Stimulated activated CD4-positive, alpha-beta T cell treated with anti-CD3 and anti-CD28 coated beads, Interleukin-15, amount 100 ng/mL, for 1 hour (primary cell): ENCODE measurements around the gene SCT.
"Not testable (repeated sequence)": the region's sequence is repeated elsewhere in the genome, so short reads cannot be mapped to it uniquely, and the experiment has no call there.

Experiments used
- DNase-seq, 2 donors: peaks; one replicate each; pipeline ENCODE4 v3.0.0-alpha.2; 2020; ENCODE audit warnings: low read depth in 1 of 2, low spot score in 1 of 2

The SCT gene, protein sequence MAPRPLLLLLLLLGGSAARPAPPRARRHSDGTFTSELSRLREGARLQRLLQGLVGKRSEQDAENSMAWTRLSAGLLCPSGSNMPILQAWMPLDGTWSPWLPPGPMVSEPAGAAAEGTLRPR

GRCh38 chr11:626475-627307, at the start of gene SCT:
Gene SCT, minus strand, starts transcription at chr11:627181. Its CDS starts 38 bp downstream, at chr11:627143.
- DNase-seq, result no peak

- no peak for DNase-seq
Measured at GRCh38 chr11:674406-674805, 47.4 kb upstream of the SCT start.

DNA sequence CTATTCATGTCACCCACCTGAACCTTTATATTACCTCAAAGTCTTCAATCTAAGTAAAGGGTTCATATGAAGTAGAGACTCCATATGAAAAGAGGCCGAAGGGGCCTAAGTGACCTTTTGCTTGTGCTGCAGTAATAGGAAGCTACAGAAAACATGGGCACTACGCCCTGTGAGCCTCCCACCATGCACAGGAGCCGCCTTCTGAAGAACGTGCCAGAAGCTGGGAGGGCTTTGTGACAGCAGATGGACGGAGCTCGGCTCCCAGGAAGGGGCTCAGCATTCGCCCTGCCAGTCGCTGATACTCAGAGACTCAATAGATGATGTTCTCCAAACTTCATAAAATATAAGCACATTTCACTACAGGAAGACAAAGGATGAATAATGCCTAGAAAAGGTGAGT, 46.9 kb upstream of the SCT start:
- no peak for DNase-seq

DNA sequence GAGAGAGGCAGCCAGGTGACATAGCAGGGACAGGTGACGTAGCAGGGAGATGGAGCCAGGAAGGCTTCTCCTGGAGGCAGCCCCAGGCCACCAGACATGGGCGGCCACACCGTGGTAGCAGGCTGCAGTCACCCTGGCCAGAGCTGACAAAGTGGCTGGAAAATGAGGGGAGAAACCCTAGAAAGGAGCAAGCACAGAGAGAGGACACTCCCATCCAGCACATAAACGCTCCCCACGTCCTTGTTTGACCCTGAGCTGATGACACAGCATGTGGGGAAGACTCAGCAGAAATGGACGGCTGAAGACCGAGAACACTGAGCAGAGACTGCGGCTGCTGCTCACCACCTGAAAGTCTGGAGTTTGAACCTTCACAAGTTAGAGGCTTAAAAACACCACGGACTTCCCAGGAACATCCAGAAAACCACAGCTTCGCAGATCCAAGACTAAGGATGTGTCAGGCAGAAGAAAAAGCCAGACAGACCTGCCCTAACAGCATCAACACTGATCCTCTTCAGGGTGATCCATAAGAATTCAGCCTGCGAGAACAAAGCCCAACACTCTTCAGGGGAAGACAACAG, 38.8 kb upstream of the SCT start:
- no peak for DNase-seq

- DNase-seq, result no peak
Measured at GRCh38 chr11:665062-665703, 38.2 kb upstream of the SCT start.

- DNase-seq, result no peak
Measured at GRCh38 chr11:662689-663274, 35.8 kb upstream of the SCT start.

DNA sequence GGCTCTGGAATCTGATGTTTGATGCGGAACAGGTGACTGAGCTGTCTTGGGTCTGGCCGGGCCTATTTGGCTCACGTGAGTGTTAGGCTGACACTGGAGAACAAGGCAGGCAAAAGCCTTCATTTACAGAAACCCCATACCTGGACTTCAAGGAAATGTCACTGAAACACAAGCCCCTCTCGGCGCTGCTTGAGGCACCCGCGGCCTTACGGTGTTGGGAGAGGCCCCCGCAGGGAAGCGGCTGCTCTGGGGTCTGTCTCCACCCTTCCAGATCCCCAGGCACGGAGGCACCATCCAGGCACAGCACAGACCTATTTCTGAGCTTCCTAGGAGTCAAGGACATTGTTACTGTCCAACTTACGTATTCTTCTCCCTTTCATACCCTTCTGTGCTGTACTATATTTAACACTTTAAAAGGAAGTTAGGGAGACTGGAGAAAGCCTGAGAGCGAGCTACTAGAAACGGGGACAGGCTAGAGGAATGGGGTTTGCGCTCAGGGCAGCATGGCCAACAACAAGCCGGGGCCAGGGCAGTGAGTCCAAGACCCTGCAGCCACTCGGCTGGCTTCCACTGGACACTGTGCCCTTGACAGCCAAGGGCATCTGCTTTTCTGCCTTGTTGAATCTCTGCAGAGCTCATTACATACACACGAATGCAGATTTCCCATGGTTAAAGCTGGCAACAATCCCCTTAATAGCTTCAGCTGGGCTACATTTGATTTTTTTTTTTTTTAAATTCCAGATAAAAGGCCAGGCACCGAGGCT, 33.9 kb upstream of the SCT start:
- no peak for DNase-seq

- no peak for DNase-seq
Measured at GRCh38 chr11:660281-660680, 33.3 kb upstream of the SCT start.

GRCh38 chr11:659532-660085, 32.6 kb upstream of the SCT start:
- no peak for DNase-seq

- DNase-seq, result no peak
Measured at GRCh38 chr11:657691-658126, 30.7 kb upstream of the SCT start.

DNA sequence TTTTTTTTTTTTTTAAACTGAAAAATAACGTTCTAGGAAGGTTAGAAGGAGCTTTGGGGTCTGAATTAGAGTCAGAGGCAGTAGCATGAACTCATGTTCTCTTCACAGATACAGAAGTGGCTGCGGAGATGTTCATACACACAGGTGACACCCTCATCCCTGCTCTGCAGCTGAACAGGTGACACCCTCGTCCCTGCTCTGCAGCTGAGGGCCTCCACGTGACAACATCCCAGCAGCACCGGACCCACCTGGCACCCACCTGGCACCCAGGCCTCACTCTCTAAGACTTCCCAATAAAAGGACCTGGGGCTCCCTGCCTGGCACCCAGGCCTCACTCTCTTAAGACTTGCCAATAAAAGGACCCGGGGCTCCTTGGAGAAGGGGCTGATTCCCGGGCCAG, 29.9 kb upstream of the SCT start:
- no peak for DNase-seq

DNA sequence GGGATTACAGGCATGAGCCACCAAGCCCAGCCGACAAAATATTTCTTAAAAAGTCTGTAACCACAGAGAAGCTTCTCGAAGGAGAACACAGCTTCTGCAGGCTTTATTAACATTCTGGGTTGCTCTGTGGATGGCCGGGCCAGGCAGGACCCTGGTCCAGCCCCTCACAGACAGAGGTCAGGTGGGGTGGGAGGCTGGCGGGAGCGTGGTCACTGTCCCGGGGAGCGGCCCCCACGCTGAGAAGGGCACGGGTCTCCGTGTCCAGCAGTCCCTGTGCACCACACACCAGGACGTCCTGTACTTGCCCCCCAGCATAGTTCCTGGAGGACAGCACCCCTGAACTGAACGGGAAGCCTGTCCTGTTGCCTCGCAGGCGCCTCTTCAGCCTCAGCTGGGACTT, 29.4 kb upstream of the SCT start:
- DNase-seq, result no peak

DNA sequence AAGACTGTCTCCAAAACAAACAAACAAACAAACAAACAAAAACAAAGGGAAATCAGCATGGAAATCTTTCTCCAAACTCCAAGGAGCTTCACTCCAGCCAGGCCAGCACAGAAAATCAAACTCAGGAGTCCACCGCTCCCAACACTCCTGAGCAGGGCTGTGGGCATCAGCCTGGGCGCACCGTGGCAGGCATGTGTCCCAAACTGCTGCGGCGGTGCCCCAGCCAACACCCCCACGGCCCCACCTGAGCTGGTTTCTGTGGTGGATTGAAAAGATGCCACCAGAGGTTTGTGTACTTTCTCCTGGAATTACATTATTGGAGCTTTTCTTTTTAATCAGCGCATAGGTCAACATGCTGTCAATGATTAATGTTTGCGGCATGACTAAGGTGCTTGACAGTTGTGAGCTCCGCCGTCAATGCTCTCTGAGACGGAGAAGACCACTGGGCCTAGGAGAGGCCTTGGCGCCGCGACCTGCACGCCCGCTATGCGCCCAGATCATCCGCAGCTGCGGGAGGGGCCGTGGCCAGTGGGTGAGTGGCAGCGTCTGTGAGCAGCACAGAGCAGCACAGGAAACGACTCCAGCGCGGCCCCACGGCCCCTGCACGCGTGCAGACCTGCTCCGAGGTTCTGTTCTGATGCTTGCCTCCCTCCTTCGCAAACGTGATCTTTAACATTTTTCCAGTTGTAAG, 28.2 kb upstream of the SCT start:
- no peak for DNase-seq

GRCh38 chr11:654444-654843, 27.5 kb upstream of the SCT start:
- DNase-seq, result not testable (repeated sequence)

DNA sequence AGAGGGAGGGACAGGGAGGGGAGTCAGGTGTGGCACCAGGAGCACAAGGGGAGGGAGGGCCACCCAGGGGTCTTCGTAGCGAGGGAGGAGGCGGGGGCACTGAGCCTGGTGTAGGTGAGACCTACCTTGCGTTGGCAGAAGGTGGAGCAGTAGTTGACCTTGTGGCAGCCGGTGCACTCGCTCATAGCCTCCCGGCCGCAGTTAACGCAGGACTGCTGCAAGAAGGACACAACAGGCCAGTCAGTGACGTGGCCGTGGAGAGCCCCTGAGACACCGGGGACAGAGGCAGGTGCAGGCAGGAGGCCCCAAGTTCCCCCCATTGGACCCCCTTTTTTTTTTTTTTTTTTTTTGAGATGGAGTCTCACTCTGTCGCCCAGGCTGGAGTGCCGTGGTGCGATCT, 26.9 kb upstream of the SCT start:
- DNase-seq, result no peak

GRCh38 chr11:653136-653535, 26.2 kb upstream of the SCT start:
- DNase-seq, result not testable (repeated sequence)

DNA sequence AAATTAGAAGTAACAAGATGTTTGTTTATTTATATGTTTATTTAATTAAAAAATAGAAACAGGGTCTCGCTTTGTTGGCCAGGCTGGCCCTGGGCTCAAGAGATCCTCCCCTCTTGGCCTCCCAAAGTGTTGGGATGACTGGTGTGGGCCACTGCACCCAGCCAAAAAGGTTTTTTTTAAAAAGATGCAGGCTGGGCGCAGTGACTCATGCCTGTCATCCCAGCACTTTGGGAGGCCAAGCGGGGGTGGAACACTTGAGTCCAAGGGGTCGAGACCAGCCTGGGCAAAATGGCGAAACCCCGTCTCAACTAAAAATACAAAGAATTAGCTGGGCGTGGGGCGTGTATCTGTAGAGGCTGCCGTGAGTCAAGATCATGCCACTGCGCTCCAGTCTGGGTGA, 23.5 kb upstream of the SCT start:
- DNase-seq, result no peak

DNA sequence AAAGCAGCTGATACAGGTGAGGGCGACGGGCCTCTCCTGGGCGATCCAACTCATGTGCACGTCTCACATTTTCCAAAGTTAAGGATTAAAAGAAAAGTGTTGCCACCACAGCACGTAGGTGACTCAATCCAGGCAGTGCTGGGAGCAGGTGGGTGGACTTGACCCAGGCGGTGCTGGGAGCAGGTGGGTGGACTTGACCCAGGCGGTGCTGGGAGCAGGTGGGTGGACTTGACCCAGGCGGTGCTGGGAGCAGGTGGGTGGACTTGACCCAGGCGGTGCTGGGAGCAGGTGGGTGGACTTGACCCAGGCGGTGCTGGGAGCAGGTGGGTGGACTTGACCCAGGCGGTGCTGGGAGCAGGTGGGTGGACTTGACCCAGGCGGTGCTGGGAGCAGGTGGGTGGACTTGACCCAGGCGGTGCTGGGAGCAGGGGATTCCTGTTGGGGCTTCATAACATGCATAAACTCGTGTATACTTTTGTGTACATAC, 20.7 kb upstream of the SCT start:
- DNase-seq, result not testable (repeated sequence)

- DNase-seq, result no peak
Measured at GRCh38 chr11:646214-646613, 19.2 kb upstream of the SCT start.

GRCh38 chr11:645536-645935, 18.6 kb upstream of the SCT start:
- DNase-seq, result no peak
